ENCODE data around the gene KIF26B. TPM values are rescaled to one million over a fixed set of nuclear protein-coding genes. Genes with fewer than 3 reads are reported as not detected.

Gene KIF26B
- total RNA-seq, 4 donors from 2014 or later: 0.90 to 2.0 (median 1.5) TPM

DNA sequence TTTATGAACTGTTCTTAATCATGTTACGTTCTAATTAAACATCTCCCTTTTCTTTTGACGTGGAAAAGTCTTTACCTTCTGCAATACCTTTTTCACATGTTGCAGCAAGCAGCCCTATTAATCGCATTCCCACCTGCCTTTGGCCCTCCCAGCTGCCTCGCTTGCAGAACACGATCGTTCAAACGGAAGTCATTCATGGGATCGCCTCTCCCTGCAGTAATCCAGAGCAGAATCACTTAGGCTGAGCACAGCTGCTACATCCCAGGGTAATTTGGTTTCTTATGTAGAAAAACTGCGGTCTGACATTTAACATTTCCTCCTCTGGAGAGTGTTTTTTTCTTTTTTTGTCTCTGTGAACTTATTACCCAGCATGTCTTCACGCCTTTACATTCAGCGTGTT is 206.3 kb downstream of the KIF26B start:
- no peaks in the 10 kb centered on the region for H3K27me3 ChIP-seq
- H3K9me3 ChIP-seq: no peaks in the 10 kb centered on the region
- H3K4me1 ChIP-seq: no peaks in the 10 kb centered on the region
- no peak overlapping the region for H3K4me3 ChIP-seq
- H3K27ac ChIP-seq: no peak overlapping the region
- TF ChIP-seq EP300 (IDR thresholded peaks at IDR 0.05) (no peak), POLR2A (IDR thresholded peaks at IDR 0.05) (no peak)
- TF ChIP-seq, protein P1, sequence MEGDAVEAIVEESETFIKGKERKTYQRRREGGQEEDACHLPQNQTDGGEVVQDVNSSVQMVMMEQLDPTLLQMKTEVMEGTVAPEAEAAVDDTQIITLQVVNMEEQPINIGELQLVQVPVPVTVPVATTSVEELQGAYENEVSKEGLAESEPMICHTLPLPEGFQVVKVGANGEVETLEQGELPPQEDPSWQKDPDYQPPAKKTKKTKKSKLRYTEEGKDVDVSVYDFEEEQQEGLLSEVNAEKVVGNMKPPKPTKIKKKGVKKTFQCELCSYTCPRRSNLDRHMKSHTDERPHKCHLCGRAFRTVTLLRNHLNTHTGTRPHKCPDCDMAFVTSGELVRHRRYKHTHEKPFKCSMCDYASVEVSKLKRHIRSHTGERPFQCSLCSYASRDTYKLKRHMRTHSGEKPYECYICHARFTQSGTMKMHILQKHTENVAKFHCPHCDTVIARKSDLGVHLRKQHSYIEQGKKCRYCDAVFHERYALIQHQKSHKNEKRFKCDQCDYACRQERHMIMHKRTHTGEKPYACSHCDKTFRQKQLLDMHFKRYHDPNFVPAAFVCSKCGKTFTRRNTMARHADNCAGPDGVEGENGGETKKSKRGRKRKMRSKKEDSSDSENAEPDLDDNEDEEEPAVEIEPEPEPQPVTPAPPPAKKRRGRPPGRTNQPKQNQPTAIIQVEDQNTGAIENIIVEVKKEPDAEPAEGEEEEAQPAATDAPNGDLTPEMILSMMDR (IDR thresholded peaks at IDR 0.05): no peak
- WGBS, 2 donors: 57 to 65% methylated on average over 11 of the region's 11 CpGs
- no peaks in the 10 kb centered on the region for H3K36me3 ChIP-seq
- DNase-seq (ENCODE audit: low spot score in 2 of 2): no peak

- TF ChIP-seq EP300 (IDR thresholded peaks at IDR 0.05) (no peak), POLR2A (IDR thresholded peaks at IDR 0.05) (no peak)
- TF ChIP-seq, protein P1 (IDR thresholded peaks at IDR 0.05): no peak
- no peak for DNase-seq (ENCODE audit: low spot score in 2 of 2)
- Histone ChIP-seq H3K9me3 (no peaks in the 10 kb centered on the region), H3K27me3 (no peaks in the 10 kb centered on the region), H3K36me3 (no peaks in the 10 kb centered on the region), H3K4me1 (no peaks in the 10 kb centered on the region), H3K4me3 (no peak overlapping the region), H3K27ac (no peak overlapping the region)
- 91 to 92% methylated on average over 15 of the region's 15 CpGs for WGBS, 2 donors
These were observed 207.2 kb downstream of the KIF26B start for GRCh38 chr1:245361951-245362350.

GRCh38 chr1:245363461-245364200 is 208.8 kb downstream of the KIF26B start:
- DNase-seq (ENCODE audit: low spot score in 2 of 2): no peak
- Histone ChIP-seq H3K27me3 (no peaks in the 10 kb centered on the region), H3K27ac (no peak overlapping the region), H3K4me3 (no peak overlapping the region), H3K4me1 (no peaks in the 10 kb centered on the region), H3K36me3 (no peaks in the 10 kb centered on the region), H3K9me3 (no peaks in the 10 kb centered on the region)
- TF ChIP-seq, protein P1 (IDR thresholded peaks at IDR 0.05): no peak
- TF ChIP-seq POLR2A (IDR thresholded peaks at IDR 0.05) (no peak), EP300 (IDR thresholded peaks at IDR 0.05) (no peak)
- 67 to 77% methylated on average over 15 of the region's 15 CpGs for WGBS, 2 donors

DNA sequence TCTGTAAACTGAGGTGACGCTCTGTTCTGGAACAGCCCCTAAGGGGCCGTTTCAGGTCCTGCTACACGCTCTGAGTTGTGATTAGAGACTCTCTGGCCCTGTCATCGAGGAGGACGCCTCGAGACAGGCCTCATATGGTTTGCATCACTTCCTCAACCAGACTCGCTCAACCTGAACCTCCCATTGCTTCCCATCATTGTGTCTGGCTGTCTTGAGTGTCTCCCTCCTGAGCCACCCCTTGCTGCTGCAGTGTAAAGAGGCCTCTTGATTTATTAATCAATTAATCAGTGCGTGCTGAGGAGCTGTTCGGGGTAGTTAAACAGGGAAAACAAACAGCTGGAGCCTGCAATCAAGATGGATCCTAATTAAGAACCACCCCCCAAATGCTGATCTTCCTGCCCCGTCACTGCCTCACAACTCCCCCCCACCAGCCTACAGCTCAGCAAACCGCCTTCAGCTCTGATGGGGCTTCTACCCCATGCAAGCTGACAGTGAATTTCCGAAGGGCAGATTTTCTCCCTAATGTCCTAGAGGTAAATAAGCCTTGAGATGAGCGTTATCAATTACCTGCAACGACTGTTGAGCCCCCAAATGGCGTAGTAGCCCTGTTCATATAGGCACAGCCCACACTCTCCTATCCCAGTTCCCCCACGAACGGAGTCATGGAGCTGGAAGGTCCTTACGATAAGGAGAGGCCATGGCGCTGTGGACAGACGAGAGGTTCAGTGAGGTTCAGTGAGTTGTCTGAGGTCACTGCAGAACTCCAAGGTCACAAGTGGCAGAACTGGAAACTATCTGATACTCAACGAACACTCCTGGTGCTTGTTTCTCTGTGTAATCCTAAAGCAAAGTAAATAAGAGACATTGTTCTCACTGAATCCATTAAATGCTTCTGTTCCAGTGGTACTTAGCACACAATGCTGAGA is 210.6 kb downstream of the KIF26B start:
- H3K9me3 ChIP-seq: no peaks in the 10 kb centered on the region
- no peaks in the 10 kb centered on the region for H3K4me1 ChIP-seq
- 78 to 82% methylated on average over 21 of the region's 21 CpGs for WGBS, 2 donors
- TF ChIP-seq EP300 (IDR thresholded peaks at IDR 0.05): no peak
- no peak for TF ChIP-seq POLR2A (IDR thresholded peaks at IDR 0.05)
- TF ChIP-seq, protein P1 (IDR thresholded peaks at IDR 0.05): no peak
- no peaks in the 10 kb centered on the region for H3K27me3 ChIP-seq
- H3K27ac ChIP-seq: no peak overlapping the region
- no peak for DNase-seq (ENCODE audit: low spot score in 2 of 2)
- no peak overlapping the region for H3K4me3 ChIP-seq
- no peaks in the 10 kb centered on the region for H3K36me3 ChIP-seq

DNA sequence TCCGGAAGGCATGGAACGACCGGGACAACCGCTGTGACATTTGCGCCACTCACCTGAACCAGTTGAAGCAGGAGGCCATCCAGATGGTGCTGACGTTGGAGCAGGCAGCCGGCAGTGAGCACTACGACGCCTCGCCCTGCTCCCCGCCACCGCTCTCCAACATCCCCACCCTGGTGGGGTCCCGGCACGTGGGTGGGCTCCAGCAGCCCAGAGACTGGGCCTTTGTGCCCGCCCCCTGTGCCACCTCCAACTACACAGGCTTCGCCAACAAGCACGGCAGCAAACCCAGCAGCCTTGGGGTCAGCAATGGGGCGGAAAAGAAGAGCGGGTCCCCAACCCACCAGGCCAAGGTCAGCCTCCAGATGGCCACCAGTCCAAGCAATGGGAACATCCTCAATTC is 212.1 kb downstream of the KIF26B start:
- DNase-seq (ENCODE audit: low spot score in 2 of 2): no peak
- Histone ChIP-seq H3K27ac (no peak overlapping the region), H3K36me3 (no peaks in the 10 kb centered on the region), H3K4me3 (no peak overlapping the region), H3K4me1 (no peaks in the 10 kb centered on the region), H3K9me3 (no peaks in the 10 kb centered on the region), H3K27me3 (no peaks in the 10 kb centered on the region)
- 92 to 93% methylated on average over 17 to 19 of the region's 19 CpGs for WGBS, 2 donors
- TF ChIP-seq POLR2A (IDR thresholded peaks at IDR 0.05) (no peak), EP300 (IDR thresholded peaks at IDR 0.05) (no peak)
- TF ChIP-seq, protein P1 (IDR thresholded peaks at IDR 0.05): no peak

Data from tibial nerve (tissue), 4 donors.